Inflammatory macrophage treated with lipopolysaccharide for 1 hour (primary cell): ENCODE results near the gene ASB2.

ENCODE experiments used
- DNase-seq, 2 donors: peaks; one replicate each; pipeline ENCODE4 v3.0.0-alpha.2; 2020 to 2022

The ASB2 gene

GRCh38 chr14:93978735-93979134 lies 2.4 kb upstream of the ASB2 start:
- no peak for DNase-seq

GRCh38 chr14:93977790-93978581 lies 1.6 kb upstream of the ASB2 start:
- DNase-seq, result no peak

- DNase-seq, result no peak
Measured at GRCh38 chr14:93977171-93977570, 801 bp upstream of the ASB2 start.

- no peak for DNase-seq
Measured at GRCh38 chr14:93975791-93976476, 436 bp downstream of the ASB2 start.

GRCh38 chr14:93974833-93975232 lies 1.5 kb downstream of the ASB2 start:
- peak; percentile 83 to 94 for DNase-seq

- no peak for DNase-seq
Measured at GRCh38 chr14:93974299-93974698, 2.1 kb downstream of the ASB2 start.

GRCh38 chr14:93973607-93974006 lies 2.8 kb downstream of the ASB2 start:
- no peak for DNase-seq

GRCh38 chr14:93972618-93973205 lies 3.7 kb downstream of the ASB2 start:
- DNase-seq, result no peak

GRCh38 chr14:93971635-93972027 lies 4.7 kb downstream of the ASB2 start:
- no peak for DNase-seq

GRCh38 chr14:93970965-93971634 lies 5.3 kb downstream of the ASB2 start:
- peak in 1 of 2 donors; percentile 52 for DNase-seq

- no peak for DNase-seq
Measured at GRCh38 chr14:93970585-93970964, 5.8 kb downstream of the ASB2 start.

GRCh38 chr14:93969082-93969828 lies 7.1 kb downstream of the ASB2 start:
- DNase-seq, result no peak

GRCh38 chr14:93967637-93968250 lies 8.6 kb downstream of the ASB2 start:
- DNase-seq, result peak; percentile 52 to 63

GRCh38 chr14:93965946-93966474 lies 10.4 kb downstream of the ASB2 start:
- no peak for DNase-seq

GRCh38 chr14:93965287-93965821 lies 11.0 kb downstream of the ASB2 start:
- peak; percentile 32 to 64 for DNase-seq

GRCh38 chr14:93964820-93965286 lies 11.5 kb downstream of the ASB2 start:
- DNase-seq, result no peak

- DNase-seq, result no peak
Measured at GRCh38 chr14:93964281-93964680, 12.1 kb downstream of the ASB2 start.

- DNase-seq, result no peak
Measured at GRCh38 chr14:93963692-93964091, 12.7 kb downstream of the ASB2 start.

- no peak for DNase-seq
Measured at GRCh38 chr14:93962701-93963601, 13.4 kb downstream of the ASB2 start.

- no peak for DNase-seq
Measured at GRCh38 chr14:93961620-93962019, 14.8 kb downstream of the ASB2 start.
